GM23338 (cell line): ENCODE measurements around the gene CCDC74A. TPM values are rescaled to one million over a fixed set of nuclear protein-coding genes. Genes with fewer than 3 reads are reported as not detected.

ENCODE experiments used
- ATAC-seq: fragments of 200-7000 bp; cut with Tn5 transposase; 3 replicates; pipeline ENCODE4 v1.9.1; 2020
- DNase-seq: peaks from one replicate; pipeline ENCODE4 v3.0.0-alpha.2; 2015; ENCODE audit warnings: low spot score
- H2AFZ ChIP-seq: fragments of 200-600 bp; sonication (generic); 2 replicates; pipeline ENCODE4 v1.8.0; 2016; ENCODE audit warnings: antibody characterized with exemption, mild to moderate bottlenecking, moderate library complexity
- H3F3A ChIP-seq: fragments of 200-600 bp; sonication (generic); replicated peaks from 2 replicates; pipeline ENCODE4 v1.8.0; 2017; ENCODE audit warnings: antibody characterized with exemption, mixed run types, low read depth
- H3K27ac ChIP-seq: fragments of 200-600 bp; sonication (generic); 2 replicates; pipeline ENCODE4 v1.6.1; 2016; ENCODE audit warnings: low read depth
- H3K27me3 ChIP-seq: fragments of 200-600 bp; sonication (generic); 2 replicates; pipeline ENCODE4 v1.8.0; 2016; ENCODE audit warnings: mild to moderate bottlenecking, mixed run types, moderate library complexity; ENCODE audit not compliant: insufficient read depth
- H3K36me3 ChIP-seq: fragments of 200-600 bp; sonication (generic); 2 replicates; pipeline ENCODE4 v1.8.0; 2016; ENCODE audit warnings: mild to moderate bottlenecking; ENCODE audit not compliant: insufficient read depth
- H3K4me1 ChIP-seq: fragments of 200-600 bp; sonication (generic); 2 replicates; pipeline ENCODE4 v1.8.0; 2016; ENCODE audit warnings: mild to moderate bottlenecking, moderate library complexity; ENCODE audit not compliant: insufficient read depth
- H3K4me2 ChIP-seq: fragments of 200-600 bp; sonication (generic); 2 replicates; pipeline ENCODE4 v1.7.1; 2017; ENCODE audit warnings: mixed run types
- H3K4me3 ChIP-seq: fragments of 200-600 bp; sonication (generic); 2 replicates; pipeline ENCODE4 v1.6.1; 2016; ENCODE audit warnings: mixed run types
- H3K79me2 ChIP-seq: fragments of 200-600 bp; sonication (generic); replicated peaks from 2 replicates; pipeline ENCODE4 v1.8.0; 2017; ENCODE audit warnings: mild to moderate bottlenecking; ENCODE audit not compliant: insufficient read depth
- H3K9me2 ChIP-seq: fragments of 200-600 bp; sonication (generic); 2 replicates; pipeline ENCODE4 v1.8.0; 2017; ENCODE audit not compliant: insufficient read depth
- H4K20me1 ChIP-seq: fragments of 200-600 bp; sonication (generic); replicated peaks from 2 replicates; pipeline ENCODE4 v1.8.0; 2017; ENCODE audit warnings: mild to moderate bottlenecking; ENCODE audit not compliant: insufficient read depth
- H3K27ac Mint-ChIP-seq: 2 replicates; pipeline ENCODE4 v1.8.0; 2020; ENCODE audit warnings: inconsistent platforms, mild to moderate bottlenecking, moderate library complexity, mixed read lengths
- H3K27me3 Mint-ChIP-seq: 3 replicates; pipeline ENCODE4 v1.8.0; 2022; ENCODE audit warnings: low read depth, mild to moderate bottlenecking, moderate library complexity, mixed read lengths, inconsistent platforms; ENCODE audit not compliant: insufficient read depth, poor library complexity
- H3K36me3 Mint-ChIP-seq: 3 replicates; pipeline ENCODE4 v1.8.0; 2021; ENCODE audit warnings: low read depth, mild to moderate bottlenecking, inconsistent platforms, moderate library complexity, mixed read lengths
- H3K4me1 Mint-ChIP-seq: 3 replicates; pipeline ENCODE4 v1.8.0; 2020; ENCODE audit warnings: mild to moderate bottlenecking, inconsistent platforms, mixed read lengths
- H3K4me3 Mint-ChIP-seq: 3 replicates; pipeline ENCODE4 v1.8.0; 2021; ENCODE audit warnings: moderate library complexity, mild to moderate bottlenecking, inconsistent platforms, mixed read lengths
- H3K9me3 Mint-ChIP-seq: 3 replicates; pipeline ENCODE4 v1.8.0; 2020; ENCODE audit warnings: moderate library complexity, mild to moderate bottlenecking, inconsistent platforms, mixed read lengths
- CREB1 ChIP-seq: fragments of 250-450 bp; sonication (Bioruptor Pico); IDR thresholded peaks from 2 replicates; pipeline ENCODE4 v1.5.0; 2020; ENCODE audit warnings: low read depth, mild to moderate bottlenecking, moderate library complexity
- CTCF ChIP-seq, 2 experiments: fragments of 200-600 bp in 1 of 2; sonication (generic) in 1 of 2; conservative IDR thresholded peaks; 2 replicates each; pipeline versions ENCODE4 v1.5.1 to v1.6.1; 2016 to 2017; ENCODE audit warnings: antibody characterized with exemption in 2 of 2, low read depth in 2 of 2, mild to moderate bottlenecking in 2 of 2, moderate library complexity in 1 of 2
- ETS1 ChIP-seq: IDR thresholded peaks from 2 replicates; pipeline ENCODE4 v1.6.1; 2016; ENCODE audit warnings: antibody characterized with exemption
- EZH2 ChIP-seq: fragments of 200-600 bp; sonication (generic); IDR thresholded peaks from one replicate; pipeline ENCODE4 v1.8.0; 2017; ENCODE audit warnings: antibody characterized with exemption, mild to moderate bottlenecking, low read depth; ENCODE audit not compliant: unreplicated experiment
- EZH2phosphoT487 ChIP-seq: fragments of 200-600 bp; sonication (generic); IDR thresholded peaks from one replicate; pipeline ENCODE4 v1.8.1; 2018; ENCODE audit warnings: antibody characterized with exemption; ENCODE audit not compliant: unreplicated experiment
- JUNB ChIP-seq: IDR thresholded peaks from one replicate; pipeline ENCODE4 v1.6.1; 2016; ENCODE audit warnings: antibody characterized with exemption; ENCODE audit not compliant: unreplicated experiment
- NANOG ChIP-seq: IDR thresholded peaks from 2 replicates; pipeline ENCODE4 v1.6.1; 2016; ENCODE audit warnings: antibody characterized with exemption, borderline replicate concordance
- STAT1 ChIP-seq: IDR thresholded peaks from one replicate; pipeline ENCODE4 v1.6.1; 2016; ENCODE audit warnings: antibody characterized with exemption; ENCODE audit not compliant: unreplicated experiment
- ZNF114 ChIP-seq: fragments of 250-450 bp; sonication (Bioruptor Pico); IDR thresholded peaks from 2 replicates; pipeline ENCODE4 v1.5.0; 2020; ENCODE audit warnings: mild to moderate bottlenecking, moderate library complexity
- ZNF331 ChIP-seq: fragments of 250-450 bp; sonication (Bioruptor Pico); IDR thresholded peaks from 2 replicates; pipeline ENCODE4 v1.5.0; 2020; ENCODE audit warnings: low read depth, mild to moderate bottlenecking, moderate library complexity
- ZNF462 ChIP-seq: fragments of 250-450 bp; sonication (Bioruptor Pico); IDR thresholded peaks from 2 replicates; pipeline ENCODE4 v1.5.0; 2020; ENCODE audit warnings: mild to moderate bottlenecking, moderate library complexity
- polyA plus RNA-seq: library from polyadenylated mRNA; unstranded; fragments of >200 nt; fragmentation: Nextera tagmentation; extraction: Ambion mirVana; gene quantifications from 2 replicates; pipeline ENCODE4 v1.2.1, GENCODE V29; 2016
- total RNA-seq: library from RNA; depleted of rRNA; stranded (reverse); fragments of >200 nt; shearing (Covaris generic); gene quantifications from 2 replicates; pipeline ENCODE4 v1.2.3, GENCODE V29; 2014

CCDC74A gene
- total and polyA plus RNA-seq, 2 experiments from 2014 or later: 16.5 to 47.8 TPM

GRCh38 chr2:131566371-131566770, 38.7 kb downstream of the CCDC74A start:
- no peaks in the 10 kb centered on the region for H3F3A ChIP-seq
- no peak overlapping the region for H3K4me2 ChIP-seq
- Mint-ChIP-seq H3K36me3 (no peaks in the 10 kb centered on the region), H3K27ac (no peak overlapping the region), H3K27me3 (no peaks in the 10 kb centered on the region), H3K4me1 (peaks cover 10% of the 10 kb centered on the region), H3K9me3 (no peaks in the 10 kb centered on the region), H3K4me3 (no peak overlapping the region)
- no peaks in the 10 kb centered on the region for H3K4me1 ChIP-seq
- no peak overlapping the region for H2AFZ ChIP-seq
- ATAC-seq (no peak), DNase-seq (no peak)
- no peaks in the 10 kb centered on the region for H3K36me3 ChIP-seq
- TF ChIP-seq STAT1 (no peak), CREB1 (CRISPR knock-in tag) (no peak)
- no peak overlapping the region for H3K4me3 ChIP-seq
- no peaks in the 10 kb centered on the region for H3K27me3 ChIP-seq
- H3K9me2 ChIP-seq: no peaks in the 10 kb centered on the region
- H3K27ac ChIP-seq: no peak overlapping the region
- H3K79me2 ChIP-seq: no peaks in the 10 kb centered on the region
- no peaks in the 10 kb centered on the region for H4K20me1 ChIP-seq

GRCh38 chr2:131567891-131568290, 40.2 kb downstream of the CCDC74A start:
- Histone ChIP-seq H3K4me2 (no peak overlapping the region), H3F3A (no peaks in the 10 kb centered on the region), H3K9me2 (no peaks in the 10 kb centered on the region), H3K36me3 (no peaks in the 10 kb centered on the region), H3K4me3 (no peak overlapping the region), H3K27ac (no peak overlapping the region), H2AFZ (no peak overlapping the region), H3K79me2 (no peaks in the 10 kb centered on the region), H3K4me1 (no peaks in the 10 kb centered on the region), H4K20me1 (no peaks in the 10 kb centered on the region), H3K27me3 (no peaks in the 10 kb centered on the region)
- Mint-ChIP-seq H3K27me3 (no peaks in the 10 kb centered on the region), H3K4me1 (peaks cover 10% of the 10 kb centered on the region), H3K9me3 (no peaks in the 10 kb centered on the region), H3K36me3 (no peaks in the 10 kb centered on the region), H3K27ac (no peak overlapping the region), H3K4me3 (no peak overlapping the region)
- DNase-seq (no peak), ATAC-seq (no peak)
- TF ChIP-seq JUNB (no peak), EZH2phosphoT487 (no peak), ZNF331 (no peak), ZNF462 (CRISPR knock-in tag) (no peak), NANOG (no peak), ETS1 (no peak), CREB1 (CRISPR knock-in tag) (no peak), ZNF114 (CRISPR knock-in tag) (no peak), STAT1 (no peak), EZH2 (no peak), CTCF (conservative IDR thresholded peaks at IDR 0.05; ENCODE audit: low read depth in 2 of 2) (no peak)
